ENCODE measurements around the gene BRME1.

- TF ChIP-seq EZH2 (IDR thresholded peaks at IDR 0.05; ENCODE audit: low read depth) (no peak), CTCF (conservative IDR thresholded peaks at IDR 0.05) (no peak)
Observed at GRCh38 chr19:13920940-13921747, 15.2 kb upstream of the BRME1 start.
